ENCODE measurements around the gene ASB15.

ASB15 gene

DNA sequence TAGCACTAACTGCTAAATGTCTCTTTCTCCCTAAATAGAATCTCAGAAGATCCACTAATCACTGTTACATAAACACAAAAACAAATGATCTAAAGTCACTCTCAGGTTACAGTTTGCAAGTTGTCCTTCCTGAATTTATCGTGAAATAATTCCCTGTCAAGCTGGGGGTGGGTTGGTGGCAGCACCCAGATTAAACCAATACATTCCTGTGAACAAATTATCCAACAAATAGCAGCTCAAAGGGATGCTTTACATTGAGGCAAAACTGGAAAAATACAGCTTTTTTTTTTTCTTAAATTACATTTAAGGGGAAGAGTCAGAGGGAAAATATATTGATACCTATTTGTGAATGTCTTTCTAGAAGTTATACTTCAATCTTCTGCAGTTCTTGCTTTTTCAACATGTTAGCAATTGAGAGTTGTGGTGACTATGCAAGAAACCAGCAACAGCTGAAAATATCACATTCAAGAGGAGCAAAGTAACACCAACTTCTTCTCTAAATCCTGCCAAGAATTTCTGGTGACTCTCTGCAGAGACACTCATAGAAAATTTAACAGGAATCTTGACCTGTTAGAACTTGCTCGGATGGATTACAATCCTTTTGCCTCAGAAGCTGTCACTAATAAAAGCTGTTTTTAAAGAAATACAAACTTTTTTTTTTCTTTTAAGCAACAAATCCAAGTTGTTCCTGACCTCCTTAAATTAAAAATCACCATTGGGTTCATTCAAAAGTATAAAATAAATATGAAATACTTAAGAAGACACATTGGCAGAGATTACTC is 73.0 kb downstream of the ASB15 start (continued):
- TF ChIP-seq, protein P1, sequence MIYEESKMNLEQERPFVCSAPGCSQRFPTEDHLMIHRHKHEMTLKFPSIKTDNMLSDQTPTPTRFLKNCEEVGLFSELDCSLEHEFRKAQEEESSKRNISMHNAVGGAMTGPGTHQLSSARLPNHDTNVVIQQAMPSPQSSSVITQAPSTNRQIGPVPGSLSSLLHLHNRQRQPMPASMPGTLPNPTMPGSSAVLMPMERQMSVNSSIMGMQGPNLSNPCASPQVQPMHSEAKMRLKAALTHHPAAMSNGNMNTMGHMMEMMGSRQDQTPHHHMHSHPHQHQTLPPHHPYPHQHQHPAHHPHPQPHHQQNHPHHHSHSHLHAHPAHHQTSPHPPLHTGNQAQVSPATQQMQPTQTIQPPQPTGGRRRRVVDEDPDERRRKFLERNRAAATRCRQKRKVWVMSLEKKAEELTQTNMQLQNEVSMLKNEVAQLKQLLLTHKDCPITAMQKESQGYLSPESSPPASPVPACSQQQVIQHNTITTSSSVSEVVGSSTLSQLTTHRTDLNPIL (CRISPR knock-in tag; IDR thresholded peaks at IDR 0.05; ENCODE audit: low read depth) = no peak
- TF ChIP-seq GLIS3 (CRISPR knock-in tag; IDR thresholded peaks at IDR 0.05) = no peak

DNA sequence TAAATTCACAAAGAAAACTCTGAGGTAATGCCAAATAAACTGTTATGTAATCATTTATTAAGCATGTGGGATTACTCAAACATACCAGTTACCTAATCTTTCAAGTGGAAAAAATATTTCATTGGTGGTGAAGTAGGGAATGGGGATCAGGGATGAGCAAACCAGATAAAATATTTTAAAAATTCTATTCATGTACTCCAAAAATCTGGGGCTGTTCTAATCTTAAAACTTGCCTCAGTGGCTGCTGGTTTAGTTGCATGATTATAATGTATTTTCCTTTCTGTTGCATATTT is 73.5 kb downstream of the ASB15 start:
- peak; percentile 38 for ATAC-seq
- TF ChIP-seq, protein P2, sequence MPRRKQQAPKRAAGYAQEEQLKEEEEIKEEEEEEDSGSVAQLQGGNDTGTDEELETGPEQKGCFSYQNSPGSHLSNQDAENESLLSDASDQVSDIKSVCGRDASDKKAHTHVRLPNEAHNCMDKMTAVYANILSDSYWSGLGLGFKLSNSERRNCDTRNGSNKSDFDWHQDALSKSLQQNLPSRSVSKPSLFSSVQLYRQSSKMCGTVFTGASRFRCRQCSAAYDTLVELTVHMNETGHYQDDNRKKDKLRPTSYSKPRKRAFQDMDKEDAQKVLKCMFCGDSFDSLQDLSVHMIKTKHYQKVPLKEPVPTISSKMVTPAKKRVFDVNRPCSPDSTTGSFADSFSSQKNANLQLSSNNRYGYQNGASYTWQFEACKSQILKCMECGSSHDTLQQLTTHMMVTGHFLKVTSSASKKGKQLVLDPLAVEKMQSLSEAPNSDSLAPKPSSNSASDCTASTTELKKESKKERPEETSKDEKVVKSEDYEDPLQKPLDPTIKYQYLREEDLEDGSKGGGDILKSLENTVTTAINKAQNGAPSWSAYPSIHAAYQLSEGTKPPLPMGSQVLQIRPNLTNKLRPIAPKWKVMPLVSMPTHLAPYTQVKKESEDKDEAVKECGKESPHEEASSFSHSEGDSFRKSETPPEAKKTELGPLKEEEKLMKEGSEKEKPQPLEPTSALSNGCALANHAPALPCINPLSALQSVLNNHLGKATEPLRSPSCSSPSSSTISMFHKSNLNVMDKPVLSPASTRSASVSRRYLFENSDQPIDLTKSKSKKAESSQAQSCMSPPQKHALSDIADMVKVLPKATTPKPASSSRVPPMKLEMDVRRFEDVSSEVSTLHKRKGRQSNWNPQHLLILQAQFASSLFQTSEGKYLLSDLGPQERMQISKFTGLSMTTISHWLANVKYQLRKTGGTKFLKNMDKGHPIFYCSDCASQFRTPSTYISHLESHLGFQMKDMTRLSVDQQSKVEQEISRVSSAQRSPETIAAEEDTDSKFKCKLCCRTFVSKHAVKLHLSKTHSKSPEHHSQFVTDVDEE (CRISPR knock-in tag; IDR thresholded peaks at IDR 0.05) = no peak
- TF ChIP-seq OSR1 (CRISPR knock-in tag; IDR thresholded peaks at IDR 0.05) (no peak), ZNF8 (CRISPR knock-in tag; IDR thresholded peaks at IDR 0.05) (no peak), CSDC2 (CRISPR knock-in tag; IDR thresholded peaks at IDR 0.05) (no peak), ISL1 (CRISPR knock-in tag; IDR thresholded peaks at IDR 0.05) (peak; percentile 76), SNAI2 (CRISPR knock-in tag; IDR thresholded peaks at IDR 0.05) (no peak), ESRRG (CRISPR knock-in tag; IDR thresholded peaks at IDR 0.05) (no peak), TOX (CRISPR knock-in tag; IDR thresholded peaks at IDR 0.05; ENCODE audit: borderline replicate concordance) (no peak), RARB (CRISPR knock-in tag; IDR thresholded peaks at IDR 0.05) (no peak), TCF4 (CRISPR knock-in tag; IDR thresholded peaks at IDR 0.05; ENCODE audit: borderline replicate concordance) (no peak)
- TF ChIP-seq, protein P1 (CRISPR knock-in tag; IDR thresholded peaks at IDR 0.05; ENCODE audit: low read depth) = peak; percentile 73; the same call in 1 of the 2 replicates

DNA sequence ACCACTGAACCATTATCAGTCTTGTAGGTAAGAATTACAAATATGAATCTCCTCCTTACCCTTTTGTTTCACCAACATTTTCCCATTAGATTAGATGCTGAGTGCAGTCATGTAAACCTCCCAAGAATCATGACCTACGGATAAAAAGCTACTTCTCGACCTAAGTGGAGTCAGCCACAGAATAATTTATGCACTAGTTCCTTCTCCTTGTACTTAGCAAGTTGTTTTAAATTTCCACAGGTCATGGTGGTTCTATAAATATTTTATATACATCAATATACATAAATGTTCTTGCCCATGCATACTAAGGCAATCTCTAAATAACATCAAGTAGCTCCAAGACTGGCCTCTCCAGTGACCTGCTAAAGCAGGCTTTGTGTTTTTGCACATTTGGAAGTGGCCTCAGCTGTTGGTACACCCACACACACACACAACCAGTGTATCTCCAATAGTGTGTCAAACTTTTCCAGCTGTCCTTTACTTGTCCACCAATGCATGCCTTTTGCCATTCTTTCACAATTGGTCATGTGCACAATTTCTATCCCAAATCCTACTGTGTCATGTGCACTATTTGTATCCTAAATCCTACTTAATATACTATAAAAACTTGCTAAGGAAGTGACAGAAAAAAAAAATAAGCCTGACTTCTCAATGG is 75.6 kb downstream of the ASB15 start:
- ATAC-seq = no peak
- TF ChIP-seq, protein P1 (CRISPR knock-in tag; IDR thresholded peaks at IDR 0.05; ENCODE audit: low read depth) = no peak
- TF ChIP-seq PPARA (CRISPR knock-in tag; IDR thresholded peaks at IDR 0.05; ENCODE audit: borderline replicate concordance) (no peak), ESRRG (CRISPR knock-in tag; IDR thresholded peaks at IDR 0.05) (no peak), ZNF565 (CRISPR knock-in tag; conservative IDR thresholded peaks at IDR 0.05; ENCODE audit: low read depth) (no peak), TOX (CRISPR knock-in tag; IDR thresholded peaks at IDR 0.05; ENCODE audit: borderline replicate concordance) (no peak), ISL1 (CRISPR knock-in tag; IDR thresholded peaks at IDR 0.05) (no peak), ARNTL (CRISPR knock-in tag; IDR thresholded peaks at IDR 0.05; ENCODE audit: borderline replicate concordance, low read depth) (no peak), CSDC2 (CRISPR knock-in tag; IDR thresholded peaks at IDR 0.05) (no peak), BACH2 (CRISPR knock-in tag; IDR thresholded peaks at IDR 0.05; ENCODE audit: borderline replicate concordance) (no peak), GLIS3 (CRISPR knock-in tag; IDR thresholded peaks at IDR 0.05) (no peak), SNAI2 (CRISPR knock-in tag; IDR thresholded peaks at IDR 0.05) (no peak)
- TF ChIP-seq, protein P3, sequence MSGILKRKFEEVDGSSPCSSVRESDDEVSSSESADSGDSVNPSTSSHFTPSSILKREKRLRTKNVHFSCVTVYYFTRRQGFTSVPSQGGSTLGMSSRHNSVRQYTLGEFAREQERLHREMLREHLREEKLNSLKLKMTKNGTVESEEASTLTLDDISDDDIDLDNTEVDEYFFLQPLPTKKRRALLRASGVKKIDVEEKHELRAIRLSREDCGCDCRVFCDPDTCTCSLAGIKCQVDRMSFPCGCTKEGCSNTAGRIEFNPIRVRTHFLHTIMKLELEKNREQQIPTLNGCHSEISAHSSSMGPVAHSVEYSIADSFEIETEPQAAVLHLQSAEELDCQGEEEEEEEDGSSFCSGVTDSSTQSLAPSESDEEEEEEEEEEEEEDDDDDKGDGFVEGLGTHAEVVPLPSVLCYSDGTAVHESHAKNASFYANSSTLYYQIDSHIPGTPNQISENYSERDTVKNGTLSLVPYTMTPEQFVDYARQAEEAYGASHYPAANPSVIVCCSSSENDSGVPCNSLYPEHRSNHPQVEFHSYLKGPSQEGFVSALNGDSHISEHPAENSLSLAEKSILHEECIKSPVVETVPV (CRISPR knock-in tag; IDR thresholded peaks at IDR 0.05) = no peak
- TF ChIP-seq, protein P2 (CRISPR knock-in tag; IDR thresholded peaks at IDR 0.05) = no peak
- TF ChIP-seq, protein P4, sequence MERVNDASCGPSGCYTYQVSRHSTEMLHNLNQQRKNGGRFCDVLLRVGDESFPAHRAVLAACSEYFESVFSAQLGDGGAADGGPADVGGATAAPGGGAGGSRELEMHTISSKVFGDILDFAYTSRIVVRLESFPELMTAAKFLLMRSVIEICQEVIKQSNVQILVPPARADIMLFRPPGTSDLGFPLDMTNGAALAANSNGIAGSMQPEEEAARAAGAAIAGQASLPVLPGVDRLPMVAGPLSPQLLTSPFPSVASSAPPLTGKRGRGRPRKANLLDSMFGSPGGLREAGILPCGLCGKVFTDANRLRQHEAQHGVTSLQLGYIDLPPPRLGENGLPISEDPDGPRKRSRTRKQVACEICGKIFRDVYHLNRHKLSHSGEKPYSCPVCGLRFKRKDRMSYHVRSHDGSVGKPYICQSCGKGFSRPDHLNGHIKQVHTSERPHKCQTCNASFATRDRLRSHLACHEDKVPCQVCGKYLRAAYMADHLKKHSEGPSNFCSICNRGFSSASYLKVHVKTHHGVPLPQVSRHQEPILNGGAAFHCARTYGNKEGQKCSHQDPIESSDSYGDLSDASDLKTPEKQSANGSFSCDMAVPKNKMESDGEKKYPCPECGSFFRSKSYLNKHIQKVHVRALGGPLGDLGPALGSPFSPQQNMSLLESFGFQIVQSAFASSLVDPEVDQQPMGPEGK (CRISPR knock-in tag; IDR thresholded peaks at IDR 0.05; ENCODE audit: borderline replicate concordance) = no peak
